Peyer's patch (tissue), 4 donors: Measurements from ENCODE around the gene SLC10A1. TPM values are rescaled to one million over a fixed set of nuclear protein-coding genes. Genes with fewer than 3 reads are reported as not detected.

ENCODE experiments used
- DNase-seq, 3 donors: peaks; one replicate each; pipeline ENCODE4 v3.0.0-alpha.2; 2017 to 2019
- H3K27ac ChIP-seq, 4 donors: fragments of 200-600 bp; sonication (generic); one replicate each; pipeline ENCODE4 v1.5.1; 2016 to 2019
- H3K27me3 ChIP-seq, 2 donors: fragments of 200-600 bp; sonication (generic); one replicate each; pipeline ENCODE4 v1.5.1; 2019
- H3K36me3 ChIP-seq, 3 donors: fragments of 200-600 bp; sonication (generic); one replicate each; pipeline ENCODE4 v1.5.1; 2016 to 2019
- H3K4me1 ChIP-seq, 4 donors: fragments of 200-600 bp; sonication (generic); one replicate each; pipeline ENCODE4 v1.5.1; 2016 to 2019
- H3K4me3 ChIP-seq, 4 donors: fragments of 200-600 bp; sonication (generic); 1 replicate in 3 of 4; 2 replicates in 1 of 4; pipeline ENCODE4 v1.5.1; 2016 to 2019; ENCODE audit warnings: mild to moderate bottlenecking in 1 of 4
- H3K9me3 ChIP-seq, 4 donors: fragments of 200-600 bp; sonication (generic); one replicate each; pipeline ENCODE4 v1.5.1; 2016 to 2019; ENCODE audit warnings: mild to moderate bottlenecking in 1 of 4
- CTCF ChIP-seq, 6 experiments: fragments of 450-650 bp in 4 of 6; fragments of 200-600 bp in 2 of 6; sonication (generic) in 1 of 6; IDR thresholded peaks; one replicate each; pipeline ENCODE4 v1.5.1; 2017 to 2019; ENCODE audit warnings: antibody characterized with exemption in 6 of 6, mild to moderate bottlenecking in 3 of 6, moderate library complexity in 1 of 6
- POLR2A ChIP-seq, 2 donors: fragments of 450-650 bp; IDR thresholded peaks; one replicate each; pipeline ENCODE4 v1.5.1; 2017; ENCODE audit warnings: antibody characterized with exemption in 2 of 2, mild to moderate bottlenecking in 2 of 2, moderate library complexity in 2 of 2
- total RNA-seq, 4 donors: library from RNA; depleted of rRNA; stranded (reverse); fragments of >200 nt; gene quantifications; one replicate each; pipeline ENCODE4 v1.1.0, GENCODE V29; 2016

Gene SLC10A1
- total RNA-seq: not detected

DNA sequence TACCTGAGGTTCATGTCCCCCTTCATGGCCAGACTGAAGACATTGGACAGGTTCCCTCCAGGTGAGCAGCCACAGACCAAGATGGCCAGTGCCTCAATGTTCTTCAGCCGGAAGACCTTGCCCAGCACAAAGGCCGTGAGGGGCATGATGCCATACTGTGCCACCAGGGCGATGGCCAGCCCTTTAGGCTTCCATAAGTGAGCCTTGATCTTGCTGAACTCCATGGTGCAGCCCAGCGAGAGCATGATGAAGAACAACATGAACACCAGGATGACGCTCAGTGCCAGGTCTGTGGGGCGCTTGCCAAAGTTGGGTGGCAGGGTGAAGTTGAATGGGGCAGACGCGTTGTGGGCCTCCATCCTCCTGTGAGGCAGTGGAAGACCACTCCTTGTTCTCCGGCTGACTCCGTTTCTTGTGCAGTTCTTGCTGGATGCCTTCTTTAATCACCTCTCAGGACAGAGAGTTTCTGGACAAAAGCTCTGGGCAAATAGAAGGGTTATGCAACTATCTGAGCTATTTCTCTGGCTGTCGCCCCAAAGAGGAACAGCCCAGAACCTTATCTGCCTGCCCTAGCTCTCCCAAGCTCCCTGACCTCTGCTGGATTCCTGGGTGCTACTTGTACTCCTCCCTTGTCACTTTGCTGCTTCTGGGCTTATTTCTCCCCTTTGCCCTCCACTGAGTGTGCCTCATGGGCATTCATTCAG is at the start of gene SLC10A1:
SLC10A1 (minus strand) TSS at position 445 of the 704 bp plus-strand sequence; CDS start at position 359, 86 bp downstream.
- no peaks in the 10 kb centered on the region for H3K27me3 ChIP-seq
- H3K36me3 ChIP-seq: no peaks in the 10 kb centered on the region
- no peak for TF ChIP-seq POLR2A (IDR thresholded peaks at IDR 0.05)
- peak within 1 kb of the TSS in 1 of 4 donors; percentile 19 for H3K4me3 ChIP-seq
- H3K4me1 ChIP-seq: no peaks in the 10 kb centered on the region
- H3K9me3 ChIP-seq: no peaks in the 10 kb centered on the region
- H3K27ac ChIP-seq: no peak within 1 kb of the TSS
- DNase-seq: no peak

DNA sequence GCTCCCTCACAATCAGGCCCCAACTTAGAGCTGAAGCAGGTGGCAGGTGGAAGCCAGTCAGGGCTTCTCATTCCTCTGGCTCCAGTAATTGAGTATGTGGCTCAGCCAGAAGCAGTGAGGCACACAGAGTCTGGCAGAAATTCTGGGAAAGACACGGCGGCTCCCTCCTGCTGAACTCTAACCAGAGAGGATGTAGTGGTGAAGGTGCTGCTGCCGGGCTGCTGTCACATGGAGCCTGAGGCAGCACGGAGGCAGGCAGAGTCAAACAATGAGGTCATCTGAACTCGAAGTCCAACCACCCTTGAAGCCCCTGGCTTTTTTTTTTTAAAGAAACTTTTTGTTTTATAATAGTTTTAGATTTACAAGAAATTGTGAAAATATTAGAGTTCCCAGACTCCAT is 48.7 kb upstream of the SLC10A1 start:
- Histone ChIP-seq H3K4me1 (no peaks in the 10 kb centered on the region), H3K27me3 (no peaks in the 10 kb centered on the region), H3K9me3 (no peaks in the 10 kb centered on the region), H3K4me3 (no peak overlapping the region), H3K27ac (no peak overlapping the region), H3K36me3 (no peaks in the 10 kb centered on the region)
- TF ChIP-seq CTCF (IDR thresholded peaks at IDR 0.05) (no peak), POLR2A (IDR thresholded peaks at IDR 0.05) (no peak)
- no peak for DNase-seq

- no peak for DNase-seq
- Histone ChIP-seq H3K4me1 (no peaks in the 10 kb centered on the region), H3K27ac (no peak overlapping the region), H3K27me3 (no peaks in the 10 kb centered on the region), H3K9me3 (no peaks in the 10 kb centered on the region), H3K4me3 (no peak overlapping the region), H3K36me3 (no peaks in the 10 kb centered on the region)
- no peak for TF ChIP-seq POLR2A (IDR thresholded peaks at IDR 0.05)
- no peak for TF ChIP-seq CTCF (IDR thresholded peaks at IDR 0.05)
These were observed 48.1 kb upstream of the SLC10A1 start for GRCh38 chr14:69845050-69845581.

- no peak overlapping the region for H3K27ac ChIP-seq
- H3K4me1 ChIP-seq: no peaks in the 10 kb centered on the region
- TF ChIP-seq CTCF (IDR thresholded peaks at IDR 0.05) (no peak), POLR2A (IDR thresholded peaks at IDR 0.05) (no peak)
- H3K36me3 ChIP-seq: no peaks in the 10 kb centered on the region
- no peak overlapping the region for H3K4me3 ChIP-seq
- no peaks in the 10 kb centered on the region for H3K27me3 ChIP-seq
- no peaks in the 10 kb centered on the region for H3K9me3 ChIP-seq
- DNase-seq: no peak
These were observed 47.1 kb upstream of the SLC10A1 start for GRCh38 chr14:69844171-69844570.

DNA sequence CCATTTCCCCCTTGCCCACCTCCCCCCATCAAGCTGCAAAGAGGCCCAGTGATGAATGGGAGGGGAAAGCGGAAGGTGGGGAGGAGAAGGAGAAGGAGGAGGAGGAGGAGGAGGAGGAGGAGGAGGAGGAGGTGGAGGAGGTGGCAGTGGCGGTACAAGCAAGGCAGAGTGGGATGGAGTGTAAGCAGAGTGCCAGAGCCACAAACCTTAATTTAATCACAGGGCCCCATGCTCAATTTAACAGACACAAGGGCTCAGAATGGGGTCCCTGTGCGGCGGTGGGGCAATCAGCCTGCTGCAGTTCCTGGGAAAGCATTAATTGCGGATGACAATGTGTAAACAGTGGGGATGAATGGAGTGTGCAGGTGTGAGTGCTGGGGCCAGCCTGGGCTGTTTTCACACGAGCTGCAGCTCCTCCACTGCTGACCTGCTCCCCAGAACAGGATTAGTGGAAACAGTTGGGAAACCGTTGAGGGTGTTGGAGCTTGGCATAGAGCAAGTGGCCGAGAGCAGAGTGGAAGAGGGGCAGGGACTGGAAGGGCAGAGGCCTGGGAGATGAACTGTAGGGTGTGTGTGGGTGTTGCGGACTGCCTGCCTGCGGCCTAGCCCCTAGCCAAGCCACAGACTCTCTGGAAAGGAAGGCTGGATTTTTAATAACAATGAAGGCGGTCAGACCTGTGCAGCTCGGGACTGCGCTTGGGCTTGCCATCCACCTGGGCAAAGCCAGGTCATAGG is 45.8 kb upstream of the SLC10A1 start:
- Histone ChIP-seq H3K9me3 (no peaks in the 10 kb centered on the region), H3K4me1 (no peaks in the 10 kb centered on the region), H3K36me3 (no peaks in the 10 kb centered on the region), H3K27ac (no peak overlapping the region), H3K27me3 (no peaks in the 10 kb centered on the region), H3K4me3 (no peak overlapping the region)
- TF ChIP-seq POLR2A (IDR thresholded peaks at IDR 0.05): no peak
- TF ChIP-seq CTCF (IDR thresholded peaks at IDR 0.05): no peak
- DNase-seq: no peak

DNA sequence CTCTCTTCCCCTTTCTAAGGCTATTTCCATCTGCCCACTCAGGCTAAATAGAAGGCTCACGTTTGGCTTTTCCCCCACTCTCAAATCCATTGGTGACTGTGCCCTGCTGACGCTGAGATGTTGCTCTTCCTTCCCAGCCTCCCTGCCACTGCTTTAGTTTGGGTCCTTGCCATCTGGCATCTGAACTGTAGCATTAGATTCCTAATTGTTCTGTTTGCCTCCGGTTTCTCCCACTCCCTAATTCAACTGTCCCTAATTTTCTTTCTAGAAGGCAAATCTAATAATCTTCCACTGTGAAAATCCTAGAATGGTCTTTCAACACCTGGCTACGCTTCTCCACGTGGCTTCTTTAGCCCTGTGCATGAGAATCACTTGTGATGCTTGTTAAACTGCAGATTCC is 44.6 kb upstream of the SLC10A1 start:
- Histone ChIP-seq H3K27me3 (no peaks in the 10 kb centered on the region), H3K4me3 (no peak overlapping the region), H3K36me3 (no peaks in the 10 kb centered on the region), H3K9me3 (no peaks in the 10 kb centered on the region), H3K4me1 (no peaks in the 10 kb centered on the region), H3K27ac (no peak overlapping the region)
- no peak for TF ChIP-seq CTCF (IDR thresholded peaks at IDR 0.05)
- no peak for TF ChIP-seq POLR2A (IDR thresholded peaks at IDR 0.05)
- DNase-seq: no peak
